ENCODE results near the gene GTSE1.

GTSE1 gene

GRCh38 chr22:46319319-46319718 lies 22.6 kb downstream of the GTSE1 start:
- TF ChIP-seq, protein P1, sequence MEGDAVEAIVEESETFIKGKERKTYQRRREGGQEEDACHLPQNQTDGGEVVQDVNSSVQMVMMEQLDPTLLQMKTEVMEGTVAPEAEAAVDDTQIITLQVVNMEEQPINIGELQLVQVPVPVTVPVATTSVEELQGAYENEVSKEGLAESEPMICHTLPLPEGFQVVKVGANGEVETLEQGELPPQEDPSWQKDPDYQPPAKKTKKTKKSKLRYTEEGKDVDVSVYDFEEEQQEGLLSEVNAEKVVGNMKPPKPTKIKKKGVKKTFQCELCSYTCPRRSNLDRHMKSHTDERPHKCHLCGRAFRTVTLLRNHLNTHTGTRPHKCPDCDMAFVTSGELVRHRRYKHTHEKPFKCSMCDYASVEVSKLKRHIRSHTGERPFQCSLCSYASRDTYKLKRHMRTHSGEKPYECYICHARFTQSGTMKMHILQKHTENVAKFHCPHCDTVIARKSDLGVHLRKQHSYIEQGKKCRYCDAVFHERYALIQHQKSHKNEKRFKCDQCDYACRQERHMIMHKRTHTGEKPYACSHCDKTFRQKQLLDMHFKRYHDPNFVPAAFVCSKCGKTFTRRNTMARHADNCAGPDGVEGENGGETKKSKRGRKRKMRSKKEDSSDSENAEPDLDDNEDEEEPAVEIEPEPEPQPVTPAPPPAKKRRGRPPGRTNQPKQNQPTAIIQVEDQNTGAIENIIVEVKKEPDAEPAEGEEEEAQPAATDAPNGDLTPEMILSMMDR (IDR thresholded peaks at IDR 0.05; ENCODE audit: insufficient read depth, low read length, missing control alignments) = no peak
- H3K4me3 ChIP-seq (ENCODE audit: low read depth, low read length) = no peak overlapping the region
- no peak for DNase-seq (ENCODE audit: low read depth, low spot score)
- ChIA-PET POLR2A (no interaction called here), CTCF (interaction anchor here (1.0 to 1.7 kb wide), 2 partner anchors 313 to 325 kb away, joined by 3 to 6 read pairs; no protein-coding TSS in a partner anchor)

GRCh38 chr22:46320166-46320710 lies 23.6 kb downstream of the GTSE1 start:
- CTCF ChIA-PET = interaction anchor here (1.5 to 5.6 kb wide), 2 partner anchors 8 to 314 kb away, joined by 3 to 20 read pairs; no protein-coding TSS in a partner anchor
- TF ChIP-seq, protein P1 (IDR thresholded peaks at IDR 0.05; ENCODE audit: insufficient read depth, low read length, missing control alignments) = no peak
- POLR2A ChIA-PET = no interaction called here
- DNase-seq (ENCODE audit: low read depth, low spot score) = no peak
- no peak overlapping the region for H3K4me3 ChIP-seq (ENCODE audit: low read depth, low read length)

- no peak for DNase-seq (ENCODE audit: low read depth, low spot score)
- POLR2A ChIA-PET = no interaction called here
- H3K4me3 ChIP-seq (ENCODE audit: low read depth, low read length) = no peak overlapping the region
- CTCF ChIA-PET = interaction anchor here (1.5 to 5.6 kb wide), 2 partner anchors 9 to 314 kb away, joined by 3 to 20 read pairs; no protein-coding TSS in a partner anchor
- TF ChIP-seq, protein P1 (IDR thresholded peaks at IDR 0.05; ENCODE audit: insufficient read depth, low read length, missing control alignments) = no peak
Measured at GRCh38 chr22:46320716-46321386, 24.2 kb downstream of the GTSE1 start.

DNA sequence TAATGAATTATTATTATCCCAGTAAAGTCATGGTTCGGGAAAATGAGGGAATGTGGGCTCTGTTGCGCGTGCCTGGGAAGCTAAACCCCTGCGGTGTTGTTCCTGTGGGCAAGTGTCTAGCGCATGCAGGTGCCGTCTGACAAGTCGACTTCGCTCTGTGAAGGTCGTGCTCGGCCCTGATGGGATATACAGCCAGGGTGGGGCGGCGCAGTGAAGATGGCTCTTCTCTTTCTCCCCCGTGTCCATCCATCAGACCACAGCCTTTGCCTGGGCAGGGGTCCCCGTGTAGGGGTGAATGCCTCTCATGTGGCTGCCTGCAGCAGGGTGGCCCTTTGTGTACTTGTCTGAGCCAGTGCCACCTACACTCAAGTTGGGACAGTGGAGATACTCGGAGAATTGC lies 26.0 kb downstream of the GTSE1 start:
- TF ChIP-seq, protein P1 (IDR thresholded peaks at IDR 0.05; ENCODE audit: insufficient read depth, low read length, missing control alignments) = no peak
- ChIA-PET POLR2A (no interaction called here), CTCF (interaction anchor here (1.3 to 5.6 kb wide), 3 partner anchors 11 to 328 kb away, joined by 3 to 20 read pairs (median 5); no protein-coding TSS in a partner anchor)
- no peak for DNase-seq (ENCODE audit: low read depth, low spot score)
- no peak overlapping the region for H3K4me3 ChIP-seq (ENCODE audit: low read depth, low read length)

DNA sequence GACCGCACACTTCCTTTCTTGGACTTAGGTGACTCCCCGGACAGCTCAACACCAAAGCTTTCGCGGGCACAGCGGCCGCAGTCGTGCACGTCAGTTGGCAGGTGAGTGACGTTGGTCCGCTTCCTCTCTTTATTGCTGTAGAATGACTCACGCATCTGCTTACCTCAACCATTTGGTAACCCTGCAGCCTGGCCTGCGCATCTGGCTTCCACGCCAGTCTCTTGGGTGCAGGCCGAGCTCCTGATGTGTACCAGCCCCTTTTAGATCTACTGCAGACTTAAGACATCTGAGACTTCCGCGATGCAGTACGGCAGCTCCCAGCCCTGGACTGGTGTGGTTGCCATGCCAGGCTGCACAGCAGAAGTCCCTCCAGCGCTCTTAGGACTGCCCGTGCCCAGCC lies 26.5 kb downstream of the GTSE1 start:
- POLR2A ChIA-PET = no interaction called here
- no peak overlapping the region for H3K4me3 ChIP-seq (ENCODE audit: low read depth, low read length)
- TF ChIP-seq, protein P1 (IDR thresholded peaks at IDR 0.05; ENCODE audit: insufficient read depth, low read length, missing control alignments) = no peak

DNA sequence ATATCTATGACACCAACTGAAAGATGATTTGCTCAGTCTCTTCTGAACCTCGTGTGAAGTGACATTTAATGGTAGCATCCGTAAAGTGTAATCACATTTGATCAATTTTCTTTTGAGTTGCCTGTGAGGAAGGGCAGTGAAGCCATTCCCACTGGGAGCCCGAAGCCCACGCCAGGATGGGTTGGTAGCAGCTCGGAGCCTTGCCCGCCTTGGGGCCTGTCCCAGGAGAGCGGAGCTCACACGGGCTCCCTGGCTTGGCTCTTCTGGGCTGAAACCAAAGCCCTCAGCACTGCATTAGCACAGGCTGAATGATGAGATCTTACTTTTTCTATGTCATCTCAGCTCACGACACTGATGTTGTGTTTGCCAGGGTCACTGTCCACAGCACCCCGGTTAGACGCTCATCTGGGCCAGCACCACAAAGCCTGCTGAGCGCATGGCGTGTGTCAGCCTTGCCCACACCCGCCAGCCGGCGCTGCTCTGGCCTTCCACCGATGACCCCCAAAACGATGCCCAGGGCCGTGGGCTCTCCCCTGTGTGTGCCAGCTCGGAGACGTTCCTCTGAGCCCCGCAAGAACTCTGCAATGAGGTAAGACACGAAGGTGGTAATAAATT lies 29.5 kb downstream of the GTSE1 start:
- POLR2A ChIA-PET = interaction anchor here (0.7 kb wide), 1 partner anchor 13 kb away, joined by 4 read pairs; no protein-coding TSS in a partner anchor
- no peak overlapping the region for H3K4me3 ChIP-seq (ENCODE audit: low read depth, low read length)
- CTCF ChIA-PET = interaction anchor here (1.0 to 1.3 kb wide), 4 partner anchors 11 to 332 kb away, joined by 3 to 8 read pairs (median 4); no protein-coding TSS in a partner anchor
- TF ChIP-seq, protein P1 (IDR thresholded peaks at IDR 0.05; ENCODE audit: insufficient read depth, low read length, missing control alignments) = no peak
- no peak for DNase-seq (ENCODE audit: low read depth, low spot score)

More for the DNA sequence above, 26.5 kb downstream of the GTSE1 start:
- no peak for DNase-seq (ENCODE audit: low read depth, low spot score)
- CTCF ChIA-PET = interaction anchor here (1.1 to 5.6 kb wide), 3 partner anchors 11 to 329 kb away, joined by 3 to 20 read pairs (median 5); no protein-coding TSS in a partner anchor

All from AG04449 (cell line).